GM12878 (cell line): ENCODE data around the gene EED. TPM values are rescaled to one million over a fixed set of nuclear protein-coding genes. Genes with fewer than 3 reads are reported as not detected.
A peak's percentile ranks its signal among the peaks of the same experiment; 100 is the strongest.

ENCODE experiments used
- ATAC-seq: fragments of 200-7000 bp; cut with Tn5 transposase; 3 replicates; pipeline ENCODE4 v1.9.1; 2020; ENCODE audit warnings: mild to moderate bottlenecking, moderate library complexity
- BruUV-seq: library from RNA; stranded (reverse); fragments of 400-500 nt; replicated peaks from 2 replicates; lab custom pipeline; 2021; lab: Mats Ljungman, UMichigan
- CTCF ChIA-PET: fragments of 300-600 bp; sonication (Branson Sonifier 250); formaldehyde crosslinking; extraction: SDS; loops from one replicate; lab custom pipeline; 2021; ENCODE audit warnings: inconsistent platforms; lab: Yijun Ruan, JAX
- POLR2A ChIA-PET: fragments of 350-600 bp; formaldehyde crosslinking; extraction: SDS; loops from one replicate; lab custom pipeline; 2021; ENCODE audit warnings: inconsistent platforms; lab: Charles Lee
- RAD21 ChIA-PET: fragments of 300-600 bp; sonication (Branson Sonifier 250); formaldehyde crosslinking; loops from one replicate; lab custom pipeline; 2023; ENCODE audit warnings: antibody characterized with exemption; ENCODE audit not compliant: unreplicated experiment; lab: Charles Lee
- SMC1A ChIA-PET: fragments of 300-600 bp; sonication (Branson Sonifier 250); formaldehyde crosslinking; loops from one replicate; lab custom pipeline; 2023; ENCODE audit not compliant: unreplicated experiment, uncharacterized antibody; lab: Charles Lee
- DNase-seq: peaks from one replicate; pipeline ENCODE4 v3.0.0-alpha.2; 2011; ENCODE audit warnings: low read depth, low spot score
- FAIRE-seq: peaks from 3 replicates; lab custom pipeline; 2011; peaks lifted over from hg19 to GRCh38; lab: Jason Lieb, UNC
- H2AFZ ChIP-seq: 2 replicates; pipeline ENCODE4 v1.6.0; 2011; ENCODE audit warnings: low read depth, low read length, control low read depth; ENCODE audit not compliant: control insufficient read depth
- H3K27ac ChIP-seq: 2 replicates; pipeline ENCODE4 v1.5.1; 2011; ENCODE audit warnings: control low read depth; ENCODE audit not compliant: control insufficient read depth, insufficient read depth
- H3K27me3 ChIP-seq, 2 experiments: replicated peaks in 1 of 2; 2 replicates each; pipeline versions ENCODE4 v1.6.0 to v1.6.1; 2011; ENCODE audit warnings: low read length in 1 of 2; ENCODE audit not compliant: control insufficient read depth in 2 of 2, insufficient read depth in 2 of 2
- H3K36me3 ChIP-seq, 2 experiments: 2 replicates each; pipeline ENCODE4 v1.5.1; 2011; ENCODE audit warnings: low read length in 1 of 2; ENCODE audit not compliant: control insufficient read depth in 2 of 2, insufficient read depth in 2 of 2
- H3K4me1 ChIP-seq: 2 replicates; pipeline ENCODE4 v1.6.1; 2011; ENCODE audit warnings: mild to moderate bottlenecking, low read length, moderate library complexity, mixed read lengths; ENCODE audit not compliant: control insufficient read depth, insufficient read depth
- H3K4me2 ChIP-seq: 2 replicates; pipeline ENCODE4 v1.6.0; 2011; ENCODE audit warnings: control low read depth; ENCODE audit not compliant: control insufficient read depth, insufficient read depth
- H3K4me3 ChIP-seq: fragments of 200-600 bp; sonication (generic); 2 replicates; pipeline ENCODE4 v1.5.1; 2016
- H3K79me2 ChIP-seq: 2 replicates; pipeline ENCODE4 v1.6.0; 2011; ENCODE audit warnings: low read length; ENCODE audit not compliant: control insufficient read depth, insufficient read depth
- H3K9ac ChIP-seq: 2 replicates; pipeline ENCODE4 v1.8.0; 2011; ENCODE audit warnings: low read length, control low read depth, mixed read lengths; ENCODE audit not compliant: control insufficient read depth, insufficient read depth
- H3K9me3 ChIP-seq: replicated peaks from 3 replicates; pipeline ENCODE4 v1.5.1; 2011; ENCODE audit warnings: mild to moderate bottlenecking, low read length; ENCODE audit not compliant: control insufficient read depth, insufficient read depth
- H4K20me1 ChIP-seq: 2 replicates; pipeline ENCODE4 v1.6.0; 2011; ENCODE audit not compliant: control insufficient read depth, insufficient read depth
- BCL11A ChIP-seq: IDR thresholded peaks from 2 replicates; pipeline ENCODE4 v1.6.1; 2011; ENCODE audit warnings: low read depth, low read length
- CREM ChIP-seq: IDR thresholded peaks from 2 replicates; pipeline ENCODE4 v1.6.1; 2014; ENCODE audit warnings: antibody characterized with exemption, low read depth
- ELK1 ChIP-seq: IDR thresholded peaks from 2 replicates; pipeline ENCODE4 v1.6.1; 2012; ENCODE audit warnings: low read depth, low read length, improper control_type of control experiment
- EP300 ChIP-seq, 2 experiments: fragments of 150-350 bp in 1 of 2; IDR thresholded peaks; 2 replicates each; pipeline ENCODE4 v1.6.1; 2011 to 2012; ENCODE audit warnings: low read depth in 2 of 2, low read length in 2 of 2, borderline replicate concordance in 1 of 2, improper control_type of control experiment in 1 of 2, inconsistent platforms in 1 of 2; ENCODE audit not compliant: control insufficient read depth in 1 of 2
- HDGF ChIP-seq: fragments of 450-650 bp; IDR thresholded peaks from 2 replicates; pipeline ENCODE4 v1.6.1; 2016; ENCODE audit warnings: antibody characterized with exemption
- HSF1 ChIP-seq: fragments of 150-350 bp; IDR thresholded peaks from 2 replicates; pipeline ENCODE4 v1.6.1; 2014; ENCODE audit warnings: mild to moderate bottlenecking, low read depth, low read length
- IKZF1 ChIP-seq: fragments of 450-650 bp; conservative IDR thresholded peaks from 2 replicates; pipeline ENCODE4 v1.6.1; 2017; ENCODE audit warnings: antibody characterized with exemption, mild to moderate bottlenecking
- KAT2A ChIP-seq: conservative IDR thresholded peaks from 2 replicates; pipeline ENCODE4 v1.6.1; 2011; ENCODE audit warnings: low read depth, low read length; ENCODE audit not compliant: control insufficient read depth
- PAX8 ChIP-seq: fragments of 450-650 bp; IDR thresholded peaks from 2 replicates; pipeline ENCODE4 v1.6.1; 2017; ENCODE audit warnings: mild to moderate bottlenecking, moderate library complexity
- POU2F2 ChIP-seq: IDR thresholded peaks from 3 replicates; pipeline ENCODE4 v1.6.1; 2011; ENCODE audit warnings: low read depth, mild to moderate bottlenecking, low read length, borderline replicate concordance
- PRDM15 ChIP-seq: fragments of 450-650 bp; formaldehyde crosslinking; IDR thresholded peaks from 2 replicates; pipeline ENCODE4 v1.4.0; 2020; ENCODE audit warnings: mild to moderate bottlenecking, moderate library complexity
- SMARCA5 ChIP-seq: fragments of 450-650 bp; IDR thresholded peaks from 2 replicates; pipeline ENCODE4 v1.6.1; 2017; ENCODE audit warnings: mild to moderate bottlenecking
- STAT3 ChIP-seq: IDR thresholded peaks from 2 replicates; pipeline ENCODE4 v1.6.1; 2011; ENCODE audit warnings: low read depth, low read length, improper control_type of control experiment
- SUPT20H ChIP-seq: IDR thresholded peaks from 2 replicates; pipeline ENCODE4 v1.6.1; 2011; ENCODE audit warnings: low read depth, mild to moderate bottlenecking, low read length, moderate library complexity, borderline replicate concordance; ENCODE audit not compliant: control insufficient read depth
- YY1 ChIP-seq: IDR thresholded peaks from 2 replicates; pipeline ENCODE4 v1.6.1; 2011; ENCODE audit warnings: low read depth, mild to moderate bottlenecking, low read length
- WGBS: methylation state at CpG from one replicate; pipeline ENCODE4 v1.1.6; 2016; ENCODE audit warnings: low lambda C conversion rate; ENCODE audit not compliant: insufficient replicate concordance, insufficient coverage; ENCODE audit errors: missing lambda C conversion rate; 5-methylcytosine and 5-hydroxymethylcytosine counted together
- in situ Hi-C: fragments of 300-500 bp; cut with MboI; formaldehyde crosslinking; loops from 9 replicates; pipeline ENCODE4 v1.14.3; 2018; ENCODE audit warnings: mixed read lengths
- intact Hi-C: fragments of 100-400 bp; cut with micrococcal nuclease; formaldehyde crosslinking; loops from one replicate; pipeline ENCODE4 v1.14.2; 2022; ENCODE audit not compliant: unreplicated experiment
- polyA plus RNA-seq, 11 experiments: library from polyadenylated mRNA; depleted of rRNA in 4 of 11; unstranded in 6 of 11; stranded (reverse) in 5 of 11; fragments of >200 nt; fragmentation: Nextera tagmentation in 4 of 11; fragmentation: Illumina TruSeq in 1 of 11; extraction: Ambion mirVana in 4 of 11; extraction: Trizol in 1 of 11; gene quantifications; 1 replicate in 1 of 11; 2 replicates in 10 of 11; pipeline versions ENCODE4 v1.2.1 to v1.2.3, GENCODE V29; 2011 to 2016; ENCODE audit warnings: inconsistent platforms in 2 of 11, missing spikeins in 2 of 11, low read depth in 1 of 11
- total RNA-seq, 4 experiments: library from RNA; depleted of rRNA in 3 of 4; stranded (reverse); fragments of >200 nt in 3 of 4; fragmentation: Illumina TruSeq in 1 of 4; extraction: Trizol in 1 of 4; gene quantifications; 2 replicates each; pipeline versions ENCODE4 v1.2.1 to v1.2.3, GENCODE V29; 2013 to 2021

EED gene
- total and polyA plus RNA-seq, 10 of the 15 experiments (the other 5 are each of a cell fraction or from before 2014, with no cell fraction given), result 41.5 to 140 (median 72.2) TPM

- TF ChIP-seq ELK1 (no peak), STAT3 (no peak)
Measured at GRCh38 chr11:86247608-86248007, 3.1 kb downstream of the EED start (continued).

- Histone ChIP-seq H3K27me3 (no peaks in the 10 kb centered on the region), H3K36me3 (peaks cover 2 to 9% of the 10 kb centered on the region in 2 experiments; a peak in 3 of 4 replicates), H3K4me3 (peak overlapping the region; percentile 59), H3K4me2 (peak overlapping the region; percentile 97), H3K27ac (no peak overlapping the region), H3K4me1 (peaks cover 23% of the 10 kb centered on the region), H3K9ac (peak overlapping the region; percentile 32; the same call in 1 of the 2 replicates), H3K9me3 (no peaks in the 10 kb centered on the region), H3K79me2 (peaks cover 88% of the 10 kb centered on the region), H2AFZ (no peak overlapping the region), H4K20me1 (no peaks in the 10 kb centered on the region; the same call in 1 of the 2 replicates)
- SMC1A ChIA-PET, result interaction anchor here (0.9 to 2.1 kb wide), 8 partner anchors 18 to 207 kb away, joined by 3 to 10 read pairs (median 4); no protein-coding TSS in a partner anchor
- WGBS, result 2% methylated on average over 4 of the region's 4 CpGs
- DNase-seq (no peak), FAIRE-seq (no peak), ATAC-seq (peak; percentile 24)
- in situ Hi-C loops, result no loop called here
- BruUV-seq, result no TSS peak
- intact Hi-C loops, result no loop called here
- POLR2A ChIA-PET, result no interaction called here
- CTCF ChIA-PET, result interaction anchor here (1.5 to 2.7 kb wide), 5 partner anchors 27 to 232 kb away, joined by 3 to 8 read pairs (median 6); no protein-coding TSS in a partner anchor
- RAD21 ChIA-PET, result interaction anchor here (0.8 to 2.2 kb wide), 3 partner anchors 39 to 207 kb away, joined by 3 to 8 read pairs (median 3); no protein-coding TSS in a partner anchor
- TF ChIP-seq PRDM15 (CRISPR knock-in tag) (no peak), HSF1 (no peak), BCL11A (no peak), PAX8 (no peak), IKZF1 (peak; percentile 46; the same call in 1 of the 2 replicates), YY1 (no peak), KAT2A (no peak), HDGF (no peak), EP300 (IDR thresholded peaks at IDR 0.05; ENCODE audit: borderline replicate concordance in 1 of 2, control insufficient read depth in 1 of 2, low read depth in 2 of 2, low read length in 2 of 2) (no peak), SMARCA5 (no peak), CREM (no peak), POU2F2 (no peak), SUPT20H (no peak)
Measured at GRCh38 chr11:86248609-86249008, 4.1 kb downstream of the EED start.
